Ureter (tissue), 1 donor: Measurements from ENCODE around the gene HS3ST4. TPM values are rescaled to one million over a fixed set of nuclear protein-coding genes. Genes with fewer than 3 reads are reported as not detected.

Experiments
- DNase-seq: peaks from one replicate; pipeline ENCODE4 v3.0.0-alpha.2; 2020; ENCODE audit warnings: low spot score
- total RNA-seq: library from RNA; stranded (reverse); gene quantifications from one replicate; pipeline ENCODE4 v1.2.4, GENCODE V29; 2023
- donor health status: DM: yes; HTN: yes; CAD: no.

Gene HS3ST4
- total RNA-seq, 1 donor from 2014 or later, result not detected

GRCh38 chr16:26186091-26186615 lies 494.4 kb downstream of the HS3ST4 start:
- no peak for DNase-seq
